Activated naive CD4-positive, alpha-beta T cell treated with anti-CD3 and anti-CD28 coated beads, Interleukin-2, amount 10 ng/mL, durations not matched to agents 7 days and 5 days (primary cell): ENCODE results near the gene MAST3.
A peak's percentile ranks its signal among the peaks of the same experiment; 100 is the strongest.

Experiments
- CTCF ChIA-PET: fragments of 350-600 bp; sonication (Branson Sonifier 250); formaldehyde crosslinking; loops from one replicate; lab custom pipeline; 2021; ENCODE audit warnings: antibody characterized with exemption; lab: Charles Lee
- DNase-seq: peaks from one replicate; pipeline ENCODE4 v3.0.0-alpha.2; 2020
- H3K27ac Mint-ChIP-seq: one replicate; pipeline ENCODE4 v1.8.0; 2021; ENCODE audit warnings: mild to moderate bottlenecking, moderate library complexity, mixed read lengths
- H3K27me3 Mint-ChIP-seq: one replicate; pipeline ENCODE4 v1.8.0; 2021; ENCODE audit warnings: mild to moderate bottlenecking, mixed read lengths
- H3K36me3 Mint-ChIP-seq: one replicate; pipeline ENCODE4 v1.8.0; 2021; ENCODE audit warnings: mixed read lengths
- H3K4me1 Mint-ChIP-seq: one replicate; pipeline ENCODE4 v1.8.0; 2021; ENCODE audit warnings: mixed read lengths
- H3K4me3 Mint-ChIP-seq: one replicate; pipeline ENCODE4 v1.8.0; 2021; ENCODE audit warnings: mild to moderate bottlenecking, moderate library complexity, mixed read lengths
- H3K9me3 Mint-ChIP-seq: one replicate; pipeline ENCODE4 v1.8.0; 2021; ENCODE audit warnings: mixed read lengths

Gene MAST3

GRCh38 chr19:18109733-18110608 lies 12.4 kb downstream of the MAST3 start:
- peaks cover 17% of the 10 kb centered on the region for H3K27me3 Mint-ChIP-seq
- peak overlapping the region; percentile 70 for H3K4me3 Mint-ChIP-seq
- peak; percentile 69 for DNase-seq
- no peaks in the 10 kb centered on the region for H3K9me3 Mint-ChIP-seq
- H3K36me3 Mint-ChIP-seq: no peaks in the 10 kb centered on the region
- no peak overlapping the region for H3K27ac Mint-ChIP-seq
- CTCF ChIA-PET: interaction anchor here (0.6 to 5.2 kb wide), 10 partner anchors 11 to 142 kb away, joined by 3 to 57 read pairs (median 3); partner anchors contain the start of genes IL12RB1 and PIK3R2
- peaks cover 26% of the 10 kb centered on the region for H3K4me1 Mint-ChIP-seq

- Mint-ChIP-seq H3K9me3 (no peaks in the 10 kb centered on the region), H3K36me3 (no peaks in the 10 kb centered on the region), H3K4me1 (peaks cover 25% of the 10 kb centered on the region), H3K27ac (no peak overlapping the region), H3K4me3 (peak overlapping the region; percentile 66), H3K27me3 (peaks cover 13% of the 10 kb centered on the region)
- CTCF ChIA-PET: interaction anchor here (0.6 to 5.2 kb wide), 12 partner anchors 12 to 141 kb away, joined by 3 to 57 read pairs (median 4); partner anchors contain the start of genes IL12RB1 and PIK3R2
- DNase-seq: no peak
Observed at GRCh38 chr19:18110609-18111232, 13.1 kb downstream of the MAST3 start.

GRCh38 chr19:18112989-18113478 lies 15.5 kb downstream of the MAST3 start:
- Mint-ChIP-seq H3K36me3 (no peaks in the 10 kb centered on the region), H3K9me3 (no peaks in the 10 kb centered on the region), H3K4me3 (no peak overlapping the region), H3K4me1 (peaks cover 33% of the 10 kb centered on the region), H3K27me3 (peaks cover 12% of the 10 kb centered on the region), H3K27ac (no peak overlapping the region)
- CTCF ChIA-PET: interaction anchor here (0.6 to 5.2 kb wide), 19 partner anchors 9 to 139 kb away, joined by 3 to 57 read pairs (median 4); partner anchors contain the start of genes IFI30, IL12RB1, MAST3 and PIK3R2
- DNase-seq: peak; percentile 87

- peaks cover 9% of the 10 kb centered on the region for H3K27me3 Mint-ChIP-seq
- peaks cover 34% of the 10 kb centered on the region for H3K4me1 Mint-ChIP-seq
- CTCF ChIA-PET: interaction anchor here (0.8 to 5.2 kb wide), 12 partner anchors 10 to 60 kb away, joined by 3 to 57 read pairs (median 4); partner anchors contain the start of genes IFI30, IL12RB1 and PIK3R2
- DNase-seq: no peak
- H3K4me3 Mint-ChIP-seq: no peak overlapping the region
- no peaks in the 10 kb centered on the region for H3K36me3 Mint-ChIP-seq
- H3K27ac Mint-ChIP-seq: no peak overlapping the region
- H3K9me3 Mint-ChIP-seq: no peaks in the 10 kb centered on the region
Observed at GRCh38 chr19:18113827-18114226, 16.2 kb downstream of the MAST3 start.

GRCh38 chr19:18114483-18114882 lies 16.9 kb downstream of the MAST3 start:
- DNase-seq: no peak
- no peaks in the 10 kb centered on the region for H3K9me3 Mint-ChIP-seq
- no peaks in the 10 kb centered on the region for H3K36me3 Mint-ChIP-seq
- CTCF ChIA-PET: interaction anchor here (1.5 to 5.2 kb wide), 3 partner anchors 11 to 51 kb away, joined by 13 to 57 read pairs (median 27); partner anchors contain the start of gene PIK3R2
- no peak overlapping the region for H3K4me3 Mint-ChIP-seq
- H3K27ac Mint-ChIP-seq: no peak overlapping the region
- peaks cover 34% of the 10 kb centered on the region for H3K4me1 Mint-ChIP-seq
- peaks cover 2% of the 10 kb centered on the region for H3K27me3 Mint-ChIP-seq

- Mint-ChIP-seq H3K4me3 (peak overlapping the region; percentile 81), H3K4me1 (peaks cover 44% of the 10 kb centered on the region)
Observed at GRCh38 chr19:18117364-18117691, 19.8 kb downstream of the MAST3 start.

GRCh38 chr19:18117692-18118378 lies 20.3 kb downstream of the MAST3 start:
- H3K4me1 Mint-ChIP-seq: peaks cover 41% of the 10 kb centered on the region
- CTCF ChIA-PET: interaction anchor here (1.3 to 1.4 kb wide), 2 partner anchors 50 to 180 kb away, joined by 3 to 4 read pairs; no protein-coding TSS in a partner anchor
- H3K27ac Mint-ChIP-seq: peak overlapping the region; percentile 96
- no peaks in the 10 kb centered on the region for H3K9me3 Mint-ChIP-seq
- H3K27me3 Mint-ChIP-seq: no peaks in the 10 kb centered on the region
- peak; percentile 96 for DNase-seq
- H3K36me3 Mint-ChIP-seq: peaks cover 12% of the 10 kb centered on the region
- peak overlapping the region; percentile 81 for H3K4me3 Mint-ChIP-seq

More at GRCh38 chr19:18117364-18117691, 19.8 kb downstream of the MAST3 start:
- H3K9me3 Mint-ChIP-seq: no peaks in the 10 kb centered on the region
- peaks cover 8% of the 10 kb centered on the region for H3K36me3 Mint-ChIP-seq
- peak overlapping the region; percentile 82 for H3K27ac Mint-ChIP-seq
- no peak for DNase-seq
- H3K27me3 Mint-ChIP-seq: no peaks in the 10 kb centered on the region
- CTCF ChIA-PET: interaction anchor here (1.4 kb wide), 2 partner anchors 51 kb away, joined by 3 to 4 read pairs; no protein-coding TSS in a partner anchor

- Mint-ChIP-seq H3K36me3 (peaks cover 16% of the 10 kb centered on the region), H3K27ac (peak overlapping the region; percentile 96), H3K4me1 (peaks cover 40% of the 10 kb centered on the region), H3K27me3 (no peaks in the 10 kb centered on the region), H3K4me3 (peak overlapping the region; percentile 81), H3K9me3 (no peaks in the 10 kb centered on the region)
- DNase-seq: no peak
- CTCF ChIA-PET: interaction anchor here (1.3 to 1.5 kb wide), 3 partner anchors 9 to 180 kb away, joined by 3 to 4 read pairs (median 4); no protein-coding TSS in a partner anchor
Observed at GRCh38 chr19:18118420-18119012, 20.9 kb downstream of the MAST3 start.

GRCh38 chr19:18119013-18119716 lies 21.6 kb downstream of the MAST3 start:
- H3K4me3 Mint-ChIP-seq: peak overlapping the region; percentile 81
- H3K27ac Mint-ChIP-seq: peak overlapping the region; percentile 96
- peak; percentile 80 for DNase-seq
- CTCF ChIA-PET: interaction anchor here (1.3 to 1.5 kb wide), 2 partner anchors 9 to 181 kb away, joined by 3 to 4 read pairs; no protein-coding TSS in a partner anchor
- H3K9me3 Mint-ChIP-seq: no peaks in the 10 kb centered on the region
- no peaks in the 10 kb centered on the region for H3K27me3 Mint-ChIP-seq
- peaks cover 22% of the 10 kb centered on the region for H3K36me3 Mint-ChIP-seq
- peaks cover 40% of the 10 kb centered on the region for H3K4me1 Mint-ChIP-seq

GRCh38 chr19:18119717-18120105 lies 22.1 kb downstream of the MAST3 start:
- Mint-ChIP-seq H3K27ac (peak overlapping the region; percentile 96), H3K4me1 (peaks cover 40% of the 10 kb centered on the region), H3K4me3 (peak overlapping the region; percentile 81), H3K9me3 (no peaks in the 10 kb centered on the region), H3K36me3 (peaks cover 27% of the 10 kb centered on the region), H3K27me3 (no peaks in the 10 kb centered on the region)
- DNase-seq: peak; percentile 74
- CTCF ChIA-PET: interaction anchor here (1.5 kb wide), 1 partner anchor 8 kb away, joined by 4 read pairs; no protein-coding TSS in a partner anchor

GRCh38 chr19:18120127-18120526 lies 22.5 kb downstream of the MAST3 start:
- DNase-seq: no peak
- peak overlapping the region; percentile 96 for H3K27ac Mint-ChIP-seq
- peaks cover 40% of the 10 kb centered on the region for H3K4me1 Mint-ChIP-seq
- H3K9me3 Mint-ChIP-seq: no peaks in the 10 kb centered on the region
- peaks cover 29% of the 10 kb centered on the region for H3K36me3 Mint-ChIP-seq
- peak overlapping the region; percentile 81 for H3K4me3 Mint-ChIP-seq
- no peaks in the 10 kb centered on the region for H3K27me3 Mint-ChIP-seq
- CTCF ChIA-PET: interaction anchor here (1.5 to 1.6 kb wide), 2 partner anchors 8 to 40 kb away, joined by 3 to 4 read pairs; no protein-coding TSS in a partner anchor

GRCh38 chr19:18121166-18121565 lies 23.6 kb downstream of the MAST3 start:
- Mint-ChIP-seq H3K4me1 (peaks cover 40% of the 10 kb centered on the region), H3K27me3 (no peaks in the 10 kb centered on the region), H3K27ac (peak overlapping the region; percentile 96), H3K36me3 (peaks cover 33% of the 10 kb centered on the region), H3K9me3 (no peaks in the 10 kb centered on the region), H3K4me3 (no peak overlapping the region)
- DNase-seq: no peak
- CTCF ChIA-PET: interaction anchor here (1.6 kb wide), 1 partner anchor 39 kb away, joined by 3 read pairs; no protein-coding TSS in a partner anchor
